ENCODE results near the gene GRM1.

Gene GRM1

DNA sequence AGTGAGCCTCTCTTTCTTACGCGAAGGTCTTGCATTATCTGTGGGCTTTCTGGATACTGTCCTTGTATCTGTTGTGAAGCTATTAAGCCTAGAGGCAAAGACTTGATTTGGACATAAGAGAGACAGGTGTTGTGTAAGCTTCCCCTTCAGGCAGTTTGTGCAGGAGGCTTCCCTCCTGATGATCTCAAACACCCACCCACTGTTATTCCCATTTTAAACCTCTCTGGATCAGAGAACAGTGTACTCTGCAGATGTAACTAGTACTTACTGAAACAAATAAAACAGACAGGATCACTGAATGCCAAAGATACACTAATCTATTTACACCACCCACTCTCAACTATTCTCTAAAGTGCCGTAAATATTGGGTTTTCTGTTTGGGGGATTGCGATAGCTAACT is 401.0 kb downstream of the GRM1 start:
- in situ Hi-C loops (cut with MboI; ENCODE audit: low pct_unique_long_range_greater_than_20kb, low sequenced_read_pairs, unreplicated experiment): no loop called here
- no peak for TF ChIP-seq CTCF (IDR thresholded peaks at IDR 0.05; ENCODE audit: extremely low read depth, insufficient read depth, missing control alignments)
- DNase-seq (ENCODE audit: low spot score): no peak

DNA sequence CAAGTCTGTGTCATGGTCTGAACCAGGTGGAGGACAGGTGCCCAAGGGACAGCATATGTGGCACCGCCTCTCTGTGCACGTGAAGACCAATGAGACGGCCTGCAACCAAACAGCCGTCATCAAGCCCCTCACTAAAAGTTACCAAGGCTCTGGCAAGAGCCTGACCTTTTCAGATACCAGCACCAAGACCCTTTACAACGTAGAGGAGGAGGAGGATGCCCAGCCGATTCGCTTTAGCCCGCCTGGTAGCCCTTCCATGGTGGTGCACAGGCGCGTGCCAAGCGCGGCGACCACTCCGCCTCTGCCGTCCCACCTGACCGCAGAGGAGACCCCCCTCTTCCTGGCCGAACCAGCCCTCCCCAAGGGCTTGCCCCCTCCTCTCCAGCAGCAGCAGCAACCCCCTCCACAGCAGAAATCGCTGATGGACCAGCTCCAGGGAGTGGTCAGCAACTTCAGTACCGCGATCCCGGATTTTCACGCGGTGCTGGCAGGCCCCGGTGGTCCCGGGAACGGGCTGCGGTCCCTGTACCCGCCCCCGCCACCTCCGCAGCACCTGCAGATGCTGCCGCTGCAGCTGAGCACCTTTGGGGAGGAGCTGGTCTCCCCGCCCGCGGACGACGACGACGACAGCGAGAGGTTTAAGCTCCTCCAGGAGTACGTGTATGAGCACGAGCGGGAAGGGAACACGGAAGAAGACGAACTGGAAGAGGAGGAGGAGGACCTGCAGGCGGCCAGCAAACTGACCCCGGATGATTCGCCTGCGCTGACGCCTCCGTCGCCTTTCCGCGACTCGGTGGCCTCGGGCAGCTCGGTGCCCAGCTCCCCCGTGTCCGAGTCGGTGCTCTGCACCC is 405.2 kb downstream of the GRM1 start:
- in situ Hi-C loops (cut with MboI; ENCODE audit: low pct_unique_long_range_greater_than_20kb, low sequenced_read_pairs, unreplicated experiment): no loop called here
- TF ChIP-seq CTCF (IDR thresholded peaks at IDR 0.05; ENCODE audit: extremely low read depth, insufficient read depth, missing control alignments): no peak
- no peak for DNase-seq (ENCODE audit: low spot score)

- no peak for TF ChIP-seq CTCF (IDR thresholded peaks at IDR 0.05; ENCODE audit: extremely low read depth, insufficient read depth, missing control alignments)
- in situ Hi-C loops (cut with MboI; ENCODE audit: low pct_unique_long_range_greater_than_20kb, low sequenced_read_pairs, unreplicated experiment): no loop called here
- no peak for DNase-seq (ENCODE audit: low spot score)
Observed at GRCh38 chr6:146434732-146435390, 406.0 kb downstream of the GRM1 start.

- no peak for TF ChIP-seq CTCF (IDR thresholded peaks at IDR 0.05; ENCODE audit: extremely low read depth, insufficient read depth, missing control alignments)
- in situ Hi-C loops (cut with MboI; ENCODE audit: low pct_unique_long_range_greater_than_20kb, low sequenced_read_pairs, unreplicated experiment): no loop called here
- no peak for DNase-seq (ENCODE audit: low spot score)
Observed at GRCh38 chr6:146441907-146442306, 413.0 kb downstream of the GRM1 start.

DNA sequence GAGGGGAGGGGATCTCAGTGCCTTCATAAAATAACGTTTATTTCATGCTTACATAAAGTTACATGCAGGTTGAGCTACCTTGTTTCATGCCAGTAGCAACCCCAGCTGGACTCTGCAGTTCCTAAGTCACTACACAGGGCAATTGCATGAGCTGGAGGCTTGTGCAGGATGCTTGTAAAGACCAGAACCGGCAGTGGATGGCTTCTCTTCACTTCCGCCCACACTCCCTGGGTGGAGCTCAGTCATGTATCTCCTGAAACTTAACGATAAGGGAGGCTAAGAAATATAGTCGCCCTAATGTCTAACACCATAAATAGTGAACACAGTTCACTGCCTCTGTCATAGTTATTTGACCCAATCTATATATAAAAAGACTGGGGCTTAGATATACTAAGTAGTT is 415.3 kb downstream of the GRM1 start:
- no peak for TF ChIP-seq CTCF (IDR thresholded peaks at IDR 0.05; ENCODE audit: extremely low read depth, insufficient read depth, missing control alignments)
- in situ Hi-C loops (cut with MboI; ENCODE audit: low pct_unique_long_range_greater_than_20kb, low sequenced_read_pairs, unreplicated experiment): no loop called here

DNA sequence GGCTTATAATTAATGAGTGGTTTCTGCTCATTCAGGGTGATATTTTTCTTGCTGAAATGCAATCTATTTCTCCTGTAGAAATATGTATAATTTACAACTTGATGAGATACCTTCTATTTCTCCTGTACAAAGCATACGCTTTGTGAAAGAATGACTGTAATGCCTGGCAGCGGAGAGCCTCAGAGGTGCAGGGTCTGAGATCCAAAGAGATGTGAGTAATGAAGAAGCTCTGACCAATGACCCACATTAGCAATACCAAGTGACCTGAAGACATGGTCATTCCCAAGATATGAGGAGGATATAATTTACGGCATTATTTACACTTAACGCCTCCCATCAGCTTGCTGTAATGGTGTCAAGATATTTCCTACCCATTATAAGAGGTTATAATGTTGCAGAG is 416.4 kb downstream of the GRM1 start:
- TF ChIP-seq CTCF (IDR thresholded peaks at IDR 0.05; ENCODE audit: extremely low read depth, insufficient read depth, missing control alignments): no peak
- DNase-seq (ENCODE audit: low spot score): no peak
- in situ Hi-C loops (cut with MboI; ENCODE audit: low pct_unique_long_range_greater_than_20kb, low sequenced_read_pairs, unreplicated experiment): no loop called here

More for the DNA sequence above, 415.3 kb downstream of the GRM1 start:
- DNase-seq (ENCODE audit: low spot score): no peak
